SK-N-SH (cell line): Measurements from ENCODE around the gene VANGL2. TPM values are rescaled to one million over a fixed set of nuclear protein-coding genes. Genes with fewer than 3 reads are reported as not detected.
A peak's percentile ranks its signal among the peaks of the same experiment; 100 is the strongest.

Experiments used
- CTCF ChIA-PET: fragments of 300-600, 350-600 bp; formaldehyde crosslinking; extraction: SDS; loops from one replicate; lab custom pipeline; 2021; lab: Yijun Ruan, JAX
- POLR2A ChIA-PET: fragments of 350-600 bp; sonication (Branson Sonifier 250); formaldehyde crosslinking; extraction: SDS; loops from one replicate; lab custom pipeline; 2020; ENCODE audit warnings: antibody characterized with exemption, inconsistent platforms; lab: Yijun Ruan, JAX
- DNase-seq: peaks from one replicate; pipeline ENCODE4 v3.0.0; 2012
- H2AFZ ChIP-seq: fragments of 200-600 bp; sonication (generic); 2 replicates; pipeline ENCODE4 v1.8.1; 2016; ENCODE audit warnings: antibody characterized with exemption, mild to moderate bottlenecking, low read depth
- H3F3A ChIP-seq: fragments of 200-600 bp; sonication (generic); replicated peaks from 2 replicates; pipeline ENCODE3; 2016; ENCODE audit warnings: antibody characterized with exemption, mild to moderate bottlenecking; ENCODE audit not compliant: insufficient read depth
- H3K27ac ChIP-seq, 2 experiments: fragments of 200-500 bp in 1 of 2; fragments of 200-600 bp in 1 of 2; sonication (Bioruptor generic) in 1 of 2; sonication (generic), shearing (Covaris generic) in 1 of 2; 2 replicates each; pipeline versions ENCODE4 v1.5.1 to v1.6.1; 2014 to 2016; ENCODE audit warnings: low read depth in 2 of 2, inconsistent platforms in 1 of 2, low read length in 1 of 2, mild to moderate bottlenecking in 1 of 2, mixed read lengths in 1 of 2
- H3K27me3 ChIP-seq: fragments of 200-600 bp; sonication (generic), shearing (Covaris generic); 2 replicates; pipeline ENCODE4 v1.6.1; 2016; ENCODE audit warnings: mixed run types; ENCODE audit not compliant: insufficient read depth
- H3K36me3 ChIP-seq, 2 experiments: fragments of 200-500 bp in 1 of 2; fragments of 200-600 bp in 1 of 2; sonication (Bioruptor generic) in 1 of 2; sonication (generic) in 1 of 2; replicated peaks in 1 of 2; 2 replicates each; pipeline versions ENCODE3 to v1.5.1; 2014 to 2016; ENCODE audit warnings: low read length in 1 of 2, mild to moderate bottlenecking in 1 of 2; ENCODE audit not compliant: insufficient read depth in 2 of 2, control insufficient read depth in 1 of 2
- H3K4me1 ChIP-seq, 2 experiments: fragments of 200-500 bp in 1 of 2; fragments of 200-600 bp in 1 of 2; sonication (Bioruptor generic) in 1 of 2; sonication (generic), shearing (Covaris generic) in 1 of 2; 2 replicates each; pipeline versions ENCODE4 v1.5.1 to v1.6.1; 2014 to 2016; ENCODE audit warnings: low read depth in 1 of 2, low read length in 1 of 2, mixed run types in 1 of 2; ENCODE audit not compliant: insufficient read depth in 2 of 2, control insufficient read depth in 1 of 2
- H3K4me2 ChIP-seq: fragments of 200-600 bp; sonication (generic), shearing (Covaris generic); 2 replicates; pipeline ENCODE4 v1.6.1; 2017; ENCODE audit warnings: mixed run types
- H3K4me3 ChIP-seq, 2 experiments: fragments of 200-500 bp in 1 of 2; fragments of 200-600 bp in 1 of 2; sonication (Bioruptor generic) in 1 of 2; sonication (generic), shearing (Covaris generic) in 1 of 2; 2 replicates each; pipeline versions ENCODE4 v1.5.1 to v1.8.1; 2014 to 2016; ENCODE audit warnings: low read depth in 2 of 2, inconsistent platforms in 1 of 2, low read length in 1 of 2, mild to moderate bottlenecking in 1 of 2, mixed read lengths in 1 of 2, moderate library complexity in 1 of 2
- H3K79me2 ChIP-seq: fragments of 200-600 bp; sonication (generic); 2 replicates; pipeline ENCODE4 v1.8.1; 2017; ENCODE audit warnings: mild to moderate bottlenecking; ENCODE audit not compliant: insufficient read depth
- H3K9ac ChIP-seq: fragments of 200-600 bp; sonication (generic); 2 replicates; pipeline ENCODE4 v1.6.1; 2017; ENCODE audit warnings: mixed run types
- H3K9me2 ChIP-seq: fragments of 200-600 bp; sonication (generic); 2 replicates; pipeline ENCODE4 v1.6.1; 2017; ENCODE audit warnings: mixed run types
- H3K9me3 ChIP-seq: fragments of 200-600 bp; sonication (generic); 2 replicates; pipeline ENCODE4 v1.6.1; 2017; ENCODE audit warnings: mixed run types, mild to moderate bottlenecking, moderate library complexity
- H4K20me1 ChIP-seq: fragments of 200-600 bp; sonication (generic); 2 replicates; pipeline ENCODE4 v1.6.1; 2017; ENCODE audit warnings: mild to moderate bottlenecking, mixed run types; ENCODE audit not compliant: insufficient read depth
- CHD2 ChIP-seq: fragments of 150-350 bp; IDR thresholded peaks from 2 replicates; pipeline ENCODE4 v1.6.1; 2018; ENCODE audit warnings: low read length; ENCODE audit not compliant: partially characterized antibody
- CTCF ChIP-seq: fragments of 200-600 bp; sonication (generic); IDR thresholded peaks from 2 replicates; pipeline ENCODE4 v1.6.1; 2017; ENCODE audit warnings: antibody characterized with exemption, mild to moderate bottlenecking, moderate library complexity
- ELF1 ChIP-seq: IDR thresholded peaks from 2 replicates; pipeline ENCODE4 v1.4.0; 2012
- EZH2phosphoT487 ChIP-seq: fragments of 200-600 bp; sonication (generic); IDR thresholded peaks from 2 replicates; pipeline ENCODE4 v1.6.1; 2017; ENCODE audit warnings: low read depth, mixed run types, mild to moderate bottlenecking, antibody characterized with exemption, moderate library complexity, borderline replicate concordance
- FOXJ3 ChIP-seq: sonication (generic); formaldehyde crosslinking; IDR thresholded peaks from 2 replicates; pipeline ENCODE4 v1.5.1; 2020; ENCODE audit warnings: mild to moderate bottlenecking, missing genetic modification reagents
- GATA2 ChIP-seq: sonication (generic); formaldehyde crosslinking; IDR thresholded peaks from 2 replicates; pipeline ENCODE4 v1.5.0; 2020; ENCODE audit warnings: mild to moderate bottlenecking, missing genetic modification reagents
- IRF3 ChIP-seq: fragments of 150-350 bp; IDR thresholded peaks from 2 replicates; pipeline ENCODE4 v1.6.1; 2016; ENCODE audit warnings: mild to moderate bottlenecking, low read depth, low read length
- JUND ChIP-seq: IDR thresholded peaks from 2 replicates; pipeline ENCODE4 v1.4.0; 2012
- MEF2A ChIP-seq: IDR thresholded peaks from 2 replicates; pipeline ENCODE4 v1.4.0; 2012; ENCODE audit warnings: low read depth, borderline replicate concordance
- NRF1 ChIP-seq: IDR thresholded peaks from 2 replicates; pipeline ENCODE4 v1.6.1; 2012; ENCODE audit warnings: low read depth, mild to moderate bottlenecking, low read length
- PBX3 ChIP-seq: IDR thresholded peaks from 2 replicates; pipeline ENCODE4; 2012
- POLR2AphosphoS5 ChIP-seq: IDR thresholded peaks from 2 replicates; pipeline ENCODE4 v1.6.1; 2012; ENCODE audit warnings: low read depth, low read length
- RFX5 ChIP-seq: IDR thresholded peaks from 2 replicates; pipeline ENCODE4 v1.6.1; 2012; ENCODE audit warnings: mild to moderate bottlenecking, improper control_type of control experiment, low read length
- RXRA ChIP-seq: IDR thresholded peaks from 2 replicates; pipeline ENCODE4 v1.4.0; 2012; ENCODE audit warnings: low read depth, mild to moderate bottlenecking, borderline replicate concordance
- SIN3A ChIP-seq: IDR thresholded peaks from 2 replicates; pipeline ENCODE4 v1.6.1; 2012; ENCODE audit warnings: low read depth, mild to moderate bottlenecking, low read length, moderate library complexity, borderline replicate concordance
- TEAD4 ChIP-seq: IDR thresholded peaks from 2 replicates; pipeline ENCODE4 v1.4.0; 2012; ENCODE audit warnings: mild to moderate bottlenecking, borderline replicate concordance; ENCODE audit not compliant: insufficient read depth
- USF2 ChIP-seq: fragments of 150-350 bp; IDR thresholded peaks from 2 replicates; pipeline ENCODE4 v1.6.1; 2017; ENCODE audit warnings: antibody characterized with exemption, low read length, low read depth, borderline replicate concordance
- YY1 ChIP-seq: IDR thresholded peaks from 2 replicates; pipeline ENCODE4 v1.4.0; 2012; ENCODE audit warnings: low read depth, mild to moderate bottlenecking
- WGBS: methylation state at CpG from one replicate; pipeline ENCODE4 v1.1.6; 2017; ENCODE audit warnings: low lambda C conversion rate; 5-methylcytosine and 5-hydroxymethylcytosine counted together
- polyA plus RNA-seq, 3 experiments: library from polyadenylated mRNA; depleted of rRNA; stranded (reverse); fragments of >200 nt; gene quantifications; 2 replicates each; pipeline ENCODE4 v1.2.3, GENCODE V29; 2012

The VANGL2 gene
- polyA plus RNA-seq, 1 of the 3 experiments (the other 2 are of a cell fraction) = 13.4 TPM

- no peak for TF ChIP-seq USF2
Observed at GRCh38 chr1:160419838-160420169, 19.4 kb downstream of the VANGL2 start (continued).

GRCh38 chr1:160420881-160421842, 20.8 kb downstream of the VANGL2 start:
- Histone ChIP-seq H3K9ac (no peak overlapping the region), H3K9me2 (no peaks in the 10 kb centered on the region), H3K4me2 (no peak overlapping the region), H3K4me1 (peaks cover 0 to 16% of the 10 kb centered on the region in 2 experiments; a peak in 1 of 4 replicates), H4K20me1 (no peaks in the 10 kb centered on the region), H3F3A (no peaks in the 10 kb centered on the region), H3K27me3 (no peaks in the 10 kb centered on the region), H3K36me3 (peaks cover 0 to 39% of the 10 kb centered on the region in 2 experiments), H3K9me3 (no peaks in the 10 kb centered on the region), H2AFZ (no peak overlapping the region), H3K79me2 (no peaks in the 10 kb centered on the region), H3K27ac (no peak overlapping the region; a peak in 1 of 4 replicates), H3K4me3 (no peak overlapping the region)
- no peak for DNase-seq
- TF ChIP-seq RXRA (no peak), ELF1 (no peak), GATA2 (CRISPR knock-in tag) (peak; percentile 88), NRF1 (no peak), POLR2AphosphoS5 (no peak), CHD2 (no peak), YY1 (no peak), RFX5 (no peak), TEAD4 (no peak), EZH2phosphoT487 (no peak), FOXJ3 (CRISPR knock-in tag) (peak; percentile 55; the same call in 1 of the 2 replicates), SIN3A (no peak), CTCF (no peak), PBX3 (no peak), MEF2A (no peak), JUND (no peak), IRF3 (no peak)
- ChIA-PET CTCF (interaction anchor here (1.0 to 1.2 kb wide), 4 partner anchors 45 to 228 kb away, joined by 3 to 4 read pairs (median 4); no protein-coding TSS in a partner anchor), POLR2A (no interaction called here)
- WGBS = 92% methylated on average over 7 of the region's 7 CpGs
